Measurements from ENCODE around the gene OTOP1.

DNA sequence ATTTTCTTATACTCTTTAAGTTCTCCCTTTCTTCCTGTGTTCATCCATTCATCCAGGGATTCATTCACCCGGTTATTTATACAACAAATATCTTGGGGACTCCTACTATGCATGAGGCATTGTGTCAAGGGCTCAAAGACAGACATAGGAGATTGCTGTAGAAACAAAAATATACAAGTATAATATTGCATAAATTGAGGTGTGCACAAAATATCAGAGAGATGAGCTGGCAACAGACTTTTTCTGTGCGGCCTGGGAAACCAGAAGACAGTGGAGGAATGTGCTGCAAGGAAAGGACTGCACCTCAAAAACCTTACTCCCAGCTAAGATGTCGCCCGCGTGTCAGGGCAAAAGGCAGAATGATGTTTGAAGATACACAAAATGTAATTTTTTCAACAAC is 9.6 kb downstream of the OTOP1 start:
- TF ChIP-seq EP300 (IDR thresholded peaks at IDR 0.05) (no peak), CTCF (IDR thresholded peaks at IDR 0.05) (no peak)

Data from sigmoid colon (tissue), 4 donors.